Epithelial cell of esophagus (primary cell): ENCODE data around the gene FKBP11.
"Not testable (repeated sequence)": the region's sequence is repeated elsewhere in the genome, so short reads cannot be mapped to it uniquely, and the experiment has no call there.

Experiments
- DNase-seq: peaks from one replicate; pipeline ENCODE4 v3.0.0; 2010; ENCODE audit warnings: low read depth
- H3K4me3 ChIP-seq: 2 replicates; pipeline ENCODE4 v1.5.1; 2011; ENCODE audit warnings: mild to moderate bottlenecking, low read length, control low read depth
- TF ChIP-seq, protein P1 (sequence below): IDR thresholded peaks from 2 replicates; pipeline ENCODE4 v1.5.1; 2011; ENCODE audit warnings: low read depth, mild to moderate bottlenecking, low read length, control low read depth, inconsistent platforms; ENCODE audit not compliant: insufficient read depth; ENCODE audit errors: missing control alignments

FKBP11 gene

GRCh38 chr12:48881686-48882314 is 43.5 kb downstream of the FKBP11 start:
- H3K4me3 ChIP-seq: no peak overlapping the region
- TF ChIP-seq, protein P1, sequence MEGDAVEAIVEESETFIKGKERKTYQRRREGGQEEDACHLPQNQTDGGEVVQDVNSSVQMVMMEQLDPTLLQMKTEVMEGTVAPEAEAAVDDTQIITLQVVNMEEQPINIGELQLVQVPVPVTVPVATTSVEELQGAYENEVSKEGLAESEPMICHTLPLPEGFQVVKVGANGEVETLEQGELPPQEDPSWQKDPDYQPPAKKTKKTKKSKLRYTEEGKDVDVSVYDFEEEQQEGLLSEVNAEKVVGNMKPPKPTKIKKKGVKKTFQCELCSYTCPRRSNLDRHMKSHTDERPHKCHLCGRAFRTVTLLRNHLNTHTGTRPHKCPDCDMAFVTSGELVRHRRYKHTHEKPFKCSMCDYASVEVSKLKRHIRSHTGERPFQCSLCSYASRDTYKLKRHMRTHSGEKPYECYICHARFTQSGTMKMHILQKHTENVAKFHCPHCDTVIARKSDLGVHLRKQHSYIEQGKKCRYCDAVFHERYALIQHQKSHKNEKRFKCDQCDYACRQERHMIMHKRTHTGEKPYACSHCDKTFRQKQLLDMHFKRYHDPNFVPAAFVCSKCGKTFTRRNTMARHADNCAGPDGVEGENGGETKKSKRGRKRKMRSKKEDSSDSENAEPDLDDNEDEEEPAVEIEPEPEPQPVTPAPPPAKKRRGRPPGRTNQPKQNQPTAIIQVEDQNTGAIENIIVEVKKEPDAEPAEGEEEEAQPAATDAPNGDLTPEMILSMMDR: no peak
- no peak for DNase-seq

GRCh38 chr12:48880647-48881046 is 44.6 kb downstream of the FKBP11 start:
- no peak for DNase-seq
- TF ChIP-seq, protein P1: no peak
- H3K4me3 ChIP-seq: no peak overlapping the region

GRCh38 chr12:48878548-48878947 is 46.7 kb downstream of the FKBP11 start:
- H3K4me3 ChIP-seq: no peak overlapping the region
- TF ChIP-seq, protein P1: no peak
- no peak for DNase-seq

DNA sequence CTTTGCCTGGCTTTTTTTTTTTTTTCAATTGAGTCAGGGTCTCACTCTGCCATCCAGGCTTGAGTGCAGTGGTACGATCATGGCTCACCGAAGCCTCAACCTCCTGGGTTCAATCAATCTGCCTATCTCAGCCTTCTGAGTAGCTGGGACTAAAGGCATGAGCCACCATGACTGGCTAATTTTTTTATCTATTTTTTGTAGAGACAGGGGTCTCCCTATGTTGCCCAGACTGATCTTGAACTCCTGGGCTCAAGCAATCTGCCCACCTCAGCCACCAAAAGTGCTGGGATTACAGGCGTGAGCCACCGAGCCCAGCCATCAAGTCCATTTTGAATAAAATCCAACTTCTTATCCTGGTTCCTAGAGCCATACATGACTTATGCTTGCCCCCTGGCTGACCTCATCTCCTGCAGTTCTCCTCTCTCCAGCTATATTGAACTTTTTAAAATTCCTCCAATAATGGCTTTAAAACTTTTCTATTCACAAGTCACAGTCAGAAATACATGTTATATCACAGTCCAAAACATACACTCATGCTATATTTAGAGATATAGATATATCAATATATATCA is 49.3 kb downstream of the FKBP11 start:
- DNase-seq: no peak
- H3K4me3 ChIP-seq: no peak overlapping the region
- TF ChIP-seq, protein P1: no peak

DNA sequence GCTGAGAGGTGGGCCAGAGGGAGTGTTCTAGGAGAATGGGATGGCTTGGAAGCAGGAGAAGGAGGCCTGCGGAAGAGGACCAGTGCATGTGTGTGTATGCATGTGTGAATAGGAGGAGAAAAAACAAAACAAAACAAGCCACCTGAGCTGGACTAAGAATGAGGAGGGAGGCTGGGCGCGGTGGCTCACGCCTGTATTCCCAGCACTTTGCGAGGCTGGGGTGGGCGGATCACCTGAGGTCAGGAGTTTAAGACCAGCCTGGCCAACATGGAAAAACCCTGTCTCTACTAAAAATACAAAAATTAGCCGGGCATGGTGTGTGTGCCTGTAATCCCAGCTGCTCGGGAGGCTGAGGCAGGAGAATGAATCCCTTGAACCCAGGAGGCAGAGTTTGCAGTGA is 51.8 kb downstream of the FKBP11 start:
- DNase-seq, H3K4me3 ChIP-seq: not testable (repeated sequence)

- H3K4me3 ChIP-seq: no peak overlapping the region
- DNase-seq: no peak
These were observed 52.2 kb downstream of the FKBP11 start for GRCh38 chr12:48873096-48873495.

More at GRCh38 chr12:48873096-48873495, 52.2 kb downstream of the FKBP11 start:
- TF ChIP-seq, protein P1: no peak
